Measurements from ENCODE around the gene SASH1.

GRCh38 chr6:148348335-148348734, 5.7 kb downstream of the SASH1 start:
- TF ChIP-seq EZH2 (IDR thresholded peaks at IDR 0.05; ENCODE audit: borderline replicate concordance, low read depth, low read length, severe bottlenecking): no peak
- TF ChIP-seq, protein P1, sequence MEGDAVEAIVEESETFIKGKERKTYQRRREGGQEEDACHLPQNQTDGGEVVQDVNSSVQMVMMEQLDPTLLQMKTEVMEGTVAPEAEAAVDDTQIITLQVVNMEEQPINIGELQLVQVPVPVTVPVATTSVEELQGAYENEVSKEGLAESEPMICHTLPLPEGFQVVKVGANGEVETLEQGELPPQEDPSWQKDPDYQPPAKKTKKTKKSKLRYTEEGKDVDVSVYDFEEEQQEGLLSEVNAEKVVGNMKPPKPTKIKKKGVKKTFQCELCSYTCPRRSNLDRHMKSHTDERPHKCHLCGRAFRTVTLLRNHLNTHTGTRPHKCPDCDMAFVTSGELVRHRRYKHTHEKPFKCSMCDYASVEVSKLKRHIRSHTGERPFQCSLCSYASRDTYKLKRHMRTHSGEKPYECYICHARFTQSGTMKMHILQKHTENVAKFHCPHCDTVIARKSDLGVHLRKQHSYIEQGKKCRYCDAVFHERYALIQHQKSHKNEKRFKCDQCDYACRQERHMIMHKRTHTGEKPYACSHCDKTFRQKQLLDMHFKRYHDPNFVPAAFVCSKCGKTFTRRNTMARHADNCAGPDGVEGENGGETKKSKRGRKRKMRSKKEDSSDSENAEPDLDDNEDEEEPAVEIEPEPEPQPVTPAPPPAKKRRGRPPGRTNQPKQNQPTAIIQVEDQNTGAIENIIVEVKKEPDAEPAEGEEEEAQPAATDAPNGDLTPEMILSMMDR (IDR thresholded peaks at IDR 0.05; ENCODE audit: borderline replicate concordance, extremely low read depth, low read length, poor library complexity, severe bottlenecking): no peak
